Measurements from ENCODE around the gene SSX2IP. TPM values are rescaled to one million over a fixed set of nuclear protein-coding genes. Genes with fewer than 3 reads are reported as not detected.

Gene SSX2IP
- total and polyA plus RNA-seq, 9 of the 15 experiments (the other 6 are each of a cell fraction or from before 2014, with no cell fraction given), result 20.6 to 96.7 (median 61.7) TPM

- H3K27me3 ChIP-seq (ENCODE audit: control insufficient read depth in 2 of 2, insufficient read depth in 2 of 2, low read length in 2 of 2), result no peaks in the 10 kb centered on the region
- DNase-seq (ENCODE audit: extremely low read depth in 1 of 4, low spot score in 3 of 4), result no peak
- no peak for TF ChIP-seq SAP30 (IDR thresholded peaks at IDR 0.05; ENCODE audit: borderline replicate concordance, insufficient read depth, low read depth, low read length, poor library complexity, severe bottlenecking)
- no peak for TF ChIP-seq NONO (IDR thresholded peaks at IDR 0.05; ENCODE audit: low read depth in 2 of 2, low read length in 1 of 2)
- TF ChIP-seq ADNP (tag; IDR thresholded peaks at IDR 0.05), result no peak
- no peak for TF ChIP-seq GTF2F1 (IDR thresholded peaks at IDR 0.05; ENCODE audit: low read depth, low read length)
- TF ChIP-seq SP2 (IDR thresholded peaks at IDR 0.05; ENCODE audit: extremely low read depth, low read depth, low read length, poor library complexity, severe bottlenecking), result no peak
- TF ChIP-seq CHD1 (IDR thresholded peaks at IDR 0.05; ENCODE audit: low read length), result no peak
- no peak for TF ChIP-seq RAD51 (IDR thresholded peaks at IDR 0.05; ENCODE audit: borderline replicate concordance, low read depth)
- H3K4me1 ChIP-seq (replicated peaks in 1 of 2; ENCODE audit: control insufficient read depth in 2 of 2, insufficient read depth in 2 of 2, low read length in 2 of 2), result peaks cover 3 to 5% of the 10 kb centered on the region in 2 experiments; a peak in 2 of 5 replicates
- peaks cover 54% of the 10 kb centered on the region for H3K36me3 ChIP-seq (ENCODE audit: control insufficient read depth, insufficient read depth, low read length)
- H2AFZ ChIP-seq (ENCODE audit: low read depth, low read length), result no peak overlapping the region
- H4K20me1 ChIP-seq (replicated peaks; ENCODE audit: control insufficient read depth, insufficient read depth, low read length), result peaks cover 11% of the 10 kb centered on the region; the same call in 1 of the 2 replicates
- H3K9ac ChIP-seq (ENCODE audit: insufficient read depth in 1 of 2, low read depth in 2 of 2, low read length in 2 of 2), result no peak overlapping the region
- ATAC-seq, result no peak
- POLR2A ChIA-PET, result interaction anchor here (1.1 to 8.7 kb wide), 2 partner anchors 10 to 15 kb away, joined by 3 to 56 read pairs; partner anchors contain the start of gene SSX2IP
- no peak overlapping the region for H3K4me3 ChIP-seq
- H3K27ac ChIP-seq (ENCODE audit: extremely low read depth, low read depth, low read length), result no peak overlapping the region
- CTCF ChIA-PET (ENCODE audit: low intra/inter-chr PET ratio), result no interaction called here
- WGBS (ENCODE audit: insufficient coverage, low coverage, missing lambda C conversion rate), result 84% methylated on average over 2 of the region's 2 CpGs
- peaks cover 94% of the 10 kb centered on the region for H3K79me2 ChIP-seq (ENCODE audit: control insufficient read depth, insufficient read depth, low read length)
- no peaks in the 10 kb centered on the region for H3K9me3 ChIP-seq (replicated peaks; ENCODE audit: control insufficient read depth, insufficient read depth, low read depth, low read length)
- no peaks in the 10 kb centered on the region for H3K9me1 ChIP-seq (ENCODE audit: control insufficient read depth, insufficient read depth, low read length)
- intact Hi-C loops (cut with micrococcal nuclease), result no loop called here
- in situ Hi-C loops (cut with MboI), result no loop called here
- no peak for FAIRE-seq
- no TSS peak for BruUV-seq (replicated peaks)
- no peak overlapping the region for H3K4me2 ChIP-seq (ENCODE audit: insufficient read depth, low read length)
Measured at GRCh38 chr1:84674021-84674420, 16.2 kb downstream of the SSX2IP start.

Measured in K562 (cell line).